SK-N-SH (cell line): Measurements from ENCODE around the gene HK2. TPM values are rescaled to one million over a fixed set of nuclear protein-coding genes. Genes with fewer than 3 reads are reported as not detected.

Source experiments
- CTCF ChIA-PET: fragments of 300-600, 350-600 bp; formaldehyde crosslinking; extraction: SDS; loops from one replicate; lab custom pipeline; 2021; lab: Yijun Ruan, JAX
- POLR2A ChIA-PET: fragments of 350-600 bp; sonication (Branson Sonifier 250); formaldehyde crosslinking; extraction: SDS; loops from one replicate; lab custom pipeline; 2020; ENCODE audit warnings: antibody characterized with exemption, inconsistent platforms; lab: Yijun Ruan, JAX
- DNase-seq: peaks from one replicate; pipeline ENCODE4 v3.0.0; 2012
- H2AFZ ChIP-seq: fragments of 200-600 bp; sonication (generic); 2 replicates; pipeline ENCODE4 v1.8.1; 2016; ENCODE audit warnings: antibody characterized with exemption, mild to moderate bottlenecking, low read depth
- H3F3A ChIP-seq: fragments of 200-600 bp; sonication (generic); replicated peaks from 2 replicates; pipeline ENCODE3; 2016; ENCODE audit warnings: antibody characterized with exemption, mild to moderate bottlenecking; ENCODE audit not compliant: insufficient read depth
- H3K27ac ChIP-seq, 2 experiments: fragments of 200-500 bp in 1 of 2; fragments of 200-600 bp in 1 of 2; sonication (Bioruptor generic) in 1 of 2; sonication (generic), shearing (Covaris generic) in 1 of 2; 2 replicates each; pipeline versions ENCODE4 v1.5.1 to v1.6.1; 2014 to 2016; ENCODE audit warnings: low read depth in 2 of 2, inconsistent platforms in 1 of 2, low read length in 1 of 2, mild to moderate bottlenecking in 1 of 2, mixed read lengths in 1 of 2
- H3K27me3 ChIP-seq: fragments of 200-600 bp; sonication (generic), shearing (Covaris generic); 2 replicates; pipeline ENCODE4 v1.6.1; 2016; ENCODE audit warnings: mixed run types; ENCODE audit not compliant: insufficient read depth
- H3K36me3 ChIP-seq, 2 experiments: fragments of 200-500 bp in 1 of 2; fragments of 200-600 bp in 1 of 2; sonication (Bioruptor generic) in 1 of 2; sonication (generic) in 1 of 2; replicated peaks in 1 of 2; 2 replicates each; pipeline versions ENCODE3 to v1.5.1; 2014 to 2016; ENCODE audit warnings: low read length in 1 of 2, mild to moderate bottlenecking in 1 of 2; ENCODE audit not compliant: insufficient read depth in 2 of 2, control insufficient read depth in 1 of 2
- H3K4me1 ChIP-seq, 2 experiments: fragments of 200-500 bp in 1 of 2; fragments of 200-600 bp in 1 of 2; sonication (Bioruptor generic) in 1 of 2; sonication (generic), shearing (Covaris generic) in 1 of 2; 2 replicates each; pipeline versions ENCODE4 v1.5.1 to v1.6.1; 2014 to 2016; ENCODE audit warnings: low read depth in 1 of 2, low read length in 1 of 2, mixed run types in 1 of 2; ENCODE audit not compliant: insufficient read depth in 2 of 2, control insufficient read depth in 1 of 2
- H3K4me2 ChIP-seq: fragments of 200-600 bp; sonication (generic), shearing (Covaris generic); 2 replicates; pipeline ENCODE4 v1.6.1; 2017; ENCODE audit warnings: mixed run types
- H3K4me3 ChIP-seq, 2 experiments: fragments of 200-500 bp in 1 of 2; fragments of 200-600 bp in 1 of 2; sonication (Bioruptor generic) in 1 of 2; sonication (generic), shearing (Covaris generic) in 1 of 2; 2 replicates each; pipeline versions ENCODE4 v1.5.1 to v1.8.1; 2014 to 2016; ENCODE audit warnings: low read depth in 2 of 2, inconsistent platforms in 1 of 2, low read length in 1 of 2, mild to moderate bottlenecking in 1 of 2, mixed read lengths in 1 of 2, moderate library complexity in 1 of 2
- H3K79me2 ChIP-seq: fragments of 200-600 bp; sonication (generic); 2 replicates; pipeline ENCODE4 v1.8.1; 2017; ENCODE audit warnings: mild to moderate bottlenecking; ENCODE audit not compliant: insufficient read depth
- H3K9ac ChIP-seq: fragments of 200-600 bp; sonication (generic); 2 replicates; pipeline ENCODE4 v1.6.1; 2017; ENCODE audit warnings: mixed run types
- H3K9me2 ChIP-seq: fragments of 200-600 bp; sonication (generic); 2 replicates; pipeline ENCODE4 v1.6.1; 2017; ENCODE audit warnings: mixed run types
- H3K9me3 ChIP-seq: fragments of 200-600 bp; sonication (generic); 2 replicates; pipeline ENCODE4 v1.6.1; 2017; ENCODE audit warnings: mixed run types, mild to moderate bottlenecking, moderate library complexity
- H4K20me1 ChIP-seq: fragments of 200-600 bp; sonication (generic); 2 replicates; pipeline ENCODE4 v1.6.1; 2017; ENCODE audit warnings: mild to moderate bottlenecking, mixed run types; ENCODE audit not compliant: insufficient read depth
- CHD2 ChIP-seq: fragments of 150-350 bp; IDR thresholded peaks from 2 replicates; pipeline ENCODE4 v1.6.1; 2018; ENCODE audit warnings: low read length; ENCODE audit not compliant: partially characterized antibody
- ELF1 ChIP-seq: IDR thresholded peaks from 2 replicates; pipeline ENCODE4 v1.4.0; 2012
- EP300 ChIP-seq, 2 experiments: IDR thresholded peaks; 2 replicates each; pipeline versions ENCODE4 v1.4.0 to v1.6.1; 2012; ENCODE audit warnings: borderline replicate concordance in 1 of 2, low read depth in 1 of 2, low read length in 1 of 2
- FOXM1 ChIP-seq: IDR thresholded peaks from 2 replicates; pipeline ENCODE4 v1.4.0; 2012; ENCODE audit warnings: low read depth, mild to moderate bottlenecking
- GATA2 ChIP-seq: sonication (generic); formaldehyde crosslinking; IDR thresholded peaks from 2 replicates; pipeline ENCODE4 v1.5.0; 2020; ENCODE audit warnings: mild to moderate bottlenecking, missing genetic modification reagents
- JUND ChIP-seq: IDR thresholded peaks from 2 replicates; pipeline ENCODE4 v1.4.0; 2012
- NFIC ChIP-seq: IDR thresholded peaks from 2 replicates; pipeline ENCODE4 v1.4.0; 2012; ENCODE audit warnings: borderline replicate concordance
- RCOR1 ChIP-seq: fragments of 150-350 bp; IDR thresholded peaks from 2 replicates; pipeline ENCODE4 v1.6.1; 2017; ENCODE audit warnings: antibody characterized with exemption, low read length
- RFX5 ChIP-seq: IDR thresholded peaks from 2 replicates; pipeline ENCODE4 v1.6.1; 2012; ENCODE audit warnings: mild to moderate bottlenecking, improper control_type of control experiment, low read length
- RXRA ChIP-seq: IDR thresholded peaks from 2 replicates; pipeline ENCODE4 v1.4.0; 2012; ENCODE audit warnings: low read depth, mild to moderate bottlenecking, borderline replicate concordance
- SIN3A ChIP-seq: IDR thresholded peaks from 2 replicates; pipeline ENCODE4 v1.6.1; 2012; ENCODE audit warnings: low read depth, mild to moderate bottlenecking, low read length, moderate library complexity, borderline replicate concordance
- SMC3 ChIP-seq: IDR thresholded peaks from 2 replicates; pipeline ENCODE4 v1.6.1; 2012; ENCODE audit warnings: low read depth, low read length, improper control_type of control experiment
- TAF1 ChIP-seq: IDR thresholded peaks from 2 replicates; pipeline ENCODE4 v1.6.1; 2012; ENCODE audit warnings: low read depth, mild to moderate bottlenecking, low read length, moderate library complexity, borderline replicate concordance
- YY1 ChIP-seq: IDR thresholded peaks from 2 replicates; pipeline ENCODE4 v1.4.0; 2012; ENCODE audit warnings: low read depth, mild to moderate bottlenecking
- WGBS: methylation state at CpG from one replicate; pipeline ENCODE4 v1.1.6; 2017; ENCODE audit warnings: low lambda C conversion rate; 5-methylcytosine and 5-hydroxymethylcytosine counted together
- polyA plus RNA-seq, 3 experiments: library from polyadenylated mRNA; depleted of rRNA; stranded (reverse); fragments of >200 nt; gene quantifications; 2 replicates each; pipeline ENCODE4 v1.2.3, GENCODE V29; 2012
- TF ChIP-seq, protein P1 (sequence below): IDR thresholded peaks from 2 replicates; pipeline ENCODE4 v1.6.1; 2012; ENCODE audit warnings: mild to moderate bottlenecking, low read depth, low read length, moderate library complexity
- TF ChIP-seq, protein P2 (sequence below): IDR thresholded peaks from 2 replicates; pipeline ENCODE4; 2012
- TF ChIP-seq, protein P3 (sequence below): fragments of 200-600 bp; sonication (generic); IDR thresholded peaks from 2 replicates; pipeline ENCODE4 v1.6.1; 2017; ENCODE audit warnings: antibody characterized with exemption, mild to moderate bottlenecking, moderate library complexity

The HK2 gene
- polyA plus RNA-seq, 1 of the 3 experiments (the other 2 are of a cell fraction), result 13.5 TPM

DNA sequence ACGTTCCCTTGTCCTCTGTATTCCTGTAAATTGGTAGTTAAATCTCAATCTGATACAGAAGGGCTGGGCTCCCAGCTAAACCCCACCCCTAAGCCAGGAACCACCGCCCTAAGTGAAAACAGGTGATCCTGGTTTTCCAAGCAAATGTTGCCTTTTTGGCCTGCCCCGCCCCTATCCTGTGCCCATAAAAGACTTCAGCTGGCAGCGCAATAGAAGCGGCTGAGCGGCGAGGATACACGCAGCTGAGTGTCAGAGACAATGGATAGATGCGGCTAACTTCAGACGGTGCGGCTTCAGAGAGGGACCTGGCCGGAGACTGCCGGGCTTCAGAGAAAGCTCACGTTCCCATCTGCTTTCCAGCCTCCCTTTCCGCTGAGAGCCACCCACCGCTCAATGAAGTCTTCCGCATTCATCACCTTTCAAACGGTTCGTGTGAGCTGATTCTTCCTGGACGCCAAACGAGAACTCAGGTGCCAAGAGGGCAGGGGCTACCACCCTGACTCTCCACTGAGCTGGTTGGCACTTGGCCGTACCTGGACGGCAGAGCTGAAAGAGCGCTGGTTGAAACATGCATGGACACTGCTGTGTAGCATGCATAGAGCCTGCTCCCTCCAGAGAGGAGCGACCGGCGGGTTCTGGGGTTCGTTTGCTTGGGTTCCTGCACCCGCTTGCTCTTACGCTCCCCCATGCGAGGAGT, 75.0 kb downstream of the HK2 start:
- ChIA-PET POLR2A (no interaction called here), CTCF (interaction anchor here (0.9 to 3.0 kb wide), 3 partner anchors 10 to 78 kb away, joined by 3 to 17 read pairs (median 3); no protein-coding TSS in a partner anchor)
- Histone ChIP-seq H3K27me3 (no peaks in the 10 kb centered on the region; the same call in 1 of the 2 replicates), H3K4me1 (peaks cover 0 to 6% of the 10 kb centered on the region in 2 experiments; a peak in 1 of 4 replicates), H3K4me2 (no peak overlapping the region), H3K9me2 (no peaks in the 10 kb centered on the region), H3K79me2 (no peaks in the 10 kb centered on the region), H3K9ac (no peak overlapping the region), H4K20me1 (no peaks in the 10 kb centered on the region), H3K27ac (no peak overlapping the region), H3F3A (no peaks in the 10 kb centered on the region), H3K9me3 (no peaks in the 10 kb centered on the region), H3K36me3 (no peaks in the 10 kb centered on the region), H3K4me3 (0 out of 4 replicates have a peak overlapping the region, but pooled peaks of 1 of the 2 experiments have one; percentile 9), H2AFZ (no peak overlapping the region)
- 48% methylated on average over 29 of the region's 31 CpGs for whole genome bisulfite sequencing
- peak; percentile 39 for DNase-seq
- TF ChIP-seq SMC3 (no peak), GATA2 (CRISPR knock-in tag) (no peak), EP300 (IDR thresholded peaks at IDR 0.05; ENCODE audit: borderline replicate concordance in 1 of 2, low read depth in 1 of 2, low read length in 1 of 2) (no peak), FOXM1 (no peak), YY1 (no peak), RCOR1 (no peak), ELF1 (no peak), TAF1 (no peak), NFIC (no peak), RXRA (no peak), RFX5 (no peak), SIN3A (no peak), JUND (no peak), CHD2 (no peak)
- TF ChIP-seq, protein P1, sequence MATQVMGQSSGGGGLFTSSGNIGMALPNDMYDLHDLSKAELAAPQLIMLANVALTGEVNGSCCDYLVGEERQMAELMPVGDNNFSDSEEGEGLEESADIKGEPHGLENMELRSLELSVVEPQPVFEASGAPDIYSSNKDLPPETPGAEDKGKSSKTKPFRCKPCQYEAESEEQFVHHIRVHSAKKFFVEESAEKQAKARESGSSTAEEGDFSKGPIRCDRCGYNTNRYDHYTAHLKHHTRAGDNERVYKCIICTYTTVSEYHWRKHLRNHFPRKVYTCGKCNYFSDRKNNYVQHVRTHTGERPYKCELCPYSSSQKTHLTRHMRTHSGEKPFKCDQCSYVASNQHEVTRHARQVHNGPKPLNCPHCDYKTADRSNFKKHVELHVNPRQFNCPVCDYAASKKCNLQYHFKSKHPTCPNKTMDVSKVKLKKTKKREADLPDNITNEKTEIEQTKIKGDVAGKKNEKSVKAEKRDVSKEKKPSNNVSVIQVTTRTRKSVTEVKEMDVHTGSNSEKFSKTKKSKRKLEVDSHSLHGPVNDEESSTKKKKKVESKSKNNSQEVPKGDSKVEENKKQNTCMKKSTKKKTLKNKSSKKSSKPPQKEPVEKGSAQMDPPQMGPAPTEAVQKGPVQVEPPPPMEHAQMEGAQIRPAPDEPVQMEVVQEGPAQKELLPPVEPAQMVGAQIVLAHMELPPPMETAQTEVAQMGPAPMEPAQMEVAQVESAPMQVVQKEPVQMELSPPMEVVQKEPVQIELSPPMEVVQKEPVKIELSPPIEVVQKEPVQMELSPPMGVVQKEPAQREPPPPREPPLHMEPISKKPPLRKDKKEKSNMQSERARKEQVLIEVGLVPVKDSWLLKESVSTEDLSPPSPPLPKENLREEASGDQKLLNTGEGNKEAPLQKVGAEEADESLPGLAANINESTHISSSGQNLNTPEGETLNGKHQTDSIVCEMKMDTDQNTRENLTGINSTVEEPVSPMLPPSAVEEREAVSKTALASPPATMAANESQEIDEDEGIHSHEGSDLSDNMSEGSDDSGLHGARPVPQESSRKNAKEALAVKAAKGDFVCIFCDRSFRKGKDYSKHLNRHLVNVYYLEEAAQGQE, result no peak
- TF ChIP-seq, protein P2, sequence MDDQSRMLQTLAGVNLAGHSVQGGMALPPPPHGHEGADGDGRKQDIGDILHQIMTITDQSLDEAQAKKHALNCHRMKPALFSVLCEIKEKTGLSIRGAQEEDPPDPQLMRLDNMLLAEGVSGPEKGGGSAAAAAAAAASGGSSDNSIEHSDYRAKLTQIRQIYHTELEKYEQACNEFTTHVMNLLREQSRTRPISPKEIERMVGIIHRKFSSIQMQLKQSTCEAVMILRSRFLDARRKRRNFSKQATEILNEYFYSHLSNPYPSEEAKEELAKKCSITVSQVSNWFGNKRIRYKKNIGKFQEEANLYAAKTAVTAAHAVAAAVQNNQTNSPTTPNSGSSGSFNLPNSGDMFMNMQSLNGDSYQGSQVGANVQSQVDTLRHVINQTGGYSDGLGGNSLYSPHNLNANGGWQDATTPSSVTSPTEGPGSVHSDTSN, result no peak
- TF ChIP-seq, protein P3, sequence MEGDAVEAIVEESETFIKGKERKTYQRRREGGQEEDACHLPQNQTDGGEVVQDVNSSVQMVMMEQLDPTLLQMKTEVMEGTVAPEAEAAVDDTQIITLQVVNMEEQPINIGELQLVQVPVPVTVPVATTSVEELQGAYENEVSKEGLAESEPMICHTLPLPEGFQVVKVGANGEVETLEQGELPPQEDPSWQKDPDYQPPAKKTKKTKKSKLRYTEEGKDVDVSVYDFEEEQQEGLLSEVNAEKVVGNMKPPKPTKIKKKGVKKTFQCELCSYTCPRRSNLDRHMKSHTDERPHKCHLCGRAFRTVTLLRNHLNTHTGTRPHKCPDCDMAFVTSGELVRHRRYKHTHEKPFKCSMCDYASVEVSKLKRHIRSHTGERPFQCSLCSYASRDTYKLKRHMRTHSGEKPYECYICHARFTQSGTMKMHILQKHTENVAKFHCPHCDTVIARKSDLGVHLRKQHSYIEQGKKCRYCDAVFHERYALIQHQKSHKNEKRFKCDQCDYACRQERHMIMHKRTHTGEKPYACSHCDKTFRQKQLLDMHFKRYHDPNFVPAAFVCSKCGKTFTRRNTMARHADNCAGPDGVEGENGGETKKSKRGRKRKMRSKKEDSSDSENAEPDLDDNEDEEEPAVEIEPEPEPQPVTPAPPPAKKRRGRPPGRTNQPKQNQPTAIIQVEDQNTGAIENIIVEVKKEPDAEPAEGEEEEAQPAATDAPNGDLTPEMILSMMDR, result no peak
